ENCODE results near the gene DNAJC27.

Gene DNAJC27

DNA sequence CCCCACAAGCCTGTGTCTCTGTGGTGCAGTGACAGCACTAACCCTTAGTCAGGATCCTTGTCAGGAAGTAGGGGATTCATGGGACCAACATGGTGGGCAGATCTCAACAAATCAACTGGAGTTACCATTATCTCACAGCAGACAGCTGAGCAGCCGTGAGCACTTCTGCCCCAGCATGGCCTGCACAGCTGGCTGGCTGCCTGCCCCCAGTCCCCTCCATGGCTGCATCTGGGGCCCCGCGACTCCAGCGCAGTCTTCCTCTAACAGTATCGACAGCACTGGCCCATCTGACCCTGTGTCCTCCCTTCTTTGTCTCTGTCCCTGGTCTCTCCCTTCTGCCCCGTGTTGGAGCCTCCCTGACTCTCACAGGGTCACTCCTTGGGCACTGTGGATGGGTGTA is 47.0 kb downstream of the DNAJC27 start:
- DNase-seq: no peak

DNA sequence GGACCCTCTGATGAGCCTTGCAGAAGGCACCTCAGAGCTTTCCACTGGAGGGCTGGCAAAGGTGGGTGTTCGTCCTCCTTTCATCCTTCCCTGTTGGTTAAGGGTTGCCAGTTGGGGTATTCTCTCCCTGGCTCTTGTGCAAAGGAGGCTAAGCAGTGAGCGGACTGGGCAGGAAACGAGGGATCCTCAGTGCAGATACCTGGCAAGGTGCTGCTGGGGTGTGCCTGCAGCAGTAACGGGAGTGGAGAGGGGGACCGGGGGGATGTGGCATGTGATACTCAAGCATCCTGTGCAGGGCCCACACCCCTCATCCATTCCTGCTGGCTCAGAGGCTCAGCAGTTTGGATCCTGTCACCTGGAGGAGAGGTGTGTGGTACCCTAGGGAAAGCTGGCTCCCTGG is 47.5 kb downstream of the DNAJC27 start:
- no peak for DNase-seq

DNA sequence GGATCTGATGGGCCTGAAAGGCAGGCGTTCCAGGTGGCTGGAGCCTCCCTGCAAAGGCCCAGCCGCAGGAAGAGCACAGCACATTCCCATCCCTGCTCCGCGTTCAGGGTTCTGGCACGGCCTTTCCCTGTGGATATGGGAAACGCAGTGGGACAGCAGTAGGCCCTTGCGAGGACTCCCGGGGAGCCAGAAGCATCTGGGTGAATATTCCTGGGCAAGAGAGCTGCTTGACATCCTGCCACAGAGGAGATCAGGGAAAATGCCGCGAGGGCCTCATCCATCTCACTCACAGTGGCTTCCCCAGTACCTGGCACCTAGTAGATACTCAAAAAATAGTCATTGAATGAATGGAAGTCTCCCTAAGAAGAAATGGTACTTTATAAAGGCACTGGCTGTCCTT is 48.6 kb downstream of the DNAJC27 start:
- DNase-seq: no peak

DNA sequence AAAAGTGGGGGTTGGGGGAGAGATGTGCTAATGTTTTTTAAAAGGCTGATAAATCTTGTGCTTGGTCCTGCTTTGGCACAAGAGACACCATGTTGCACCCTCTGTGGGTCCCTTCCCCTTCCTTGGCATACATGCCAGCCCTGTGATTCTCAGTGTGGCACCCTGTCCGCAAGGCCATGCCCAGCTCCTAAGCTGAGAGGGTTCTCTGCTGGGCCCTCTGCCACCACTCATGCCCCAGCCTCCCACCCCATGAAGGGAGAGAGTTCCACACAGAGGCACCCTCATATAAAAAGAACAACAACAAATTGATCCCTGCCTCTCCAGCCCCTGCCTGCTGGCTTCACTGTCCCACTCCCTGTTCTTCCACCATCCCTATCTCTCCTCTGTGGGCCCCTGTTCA is 49.2 kb downstream of the DNAJC27 start:
- DNase-seq: no peak

DNA sequence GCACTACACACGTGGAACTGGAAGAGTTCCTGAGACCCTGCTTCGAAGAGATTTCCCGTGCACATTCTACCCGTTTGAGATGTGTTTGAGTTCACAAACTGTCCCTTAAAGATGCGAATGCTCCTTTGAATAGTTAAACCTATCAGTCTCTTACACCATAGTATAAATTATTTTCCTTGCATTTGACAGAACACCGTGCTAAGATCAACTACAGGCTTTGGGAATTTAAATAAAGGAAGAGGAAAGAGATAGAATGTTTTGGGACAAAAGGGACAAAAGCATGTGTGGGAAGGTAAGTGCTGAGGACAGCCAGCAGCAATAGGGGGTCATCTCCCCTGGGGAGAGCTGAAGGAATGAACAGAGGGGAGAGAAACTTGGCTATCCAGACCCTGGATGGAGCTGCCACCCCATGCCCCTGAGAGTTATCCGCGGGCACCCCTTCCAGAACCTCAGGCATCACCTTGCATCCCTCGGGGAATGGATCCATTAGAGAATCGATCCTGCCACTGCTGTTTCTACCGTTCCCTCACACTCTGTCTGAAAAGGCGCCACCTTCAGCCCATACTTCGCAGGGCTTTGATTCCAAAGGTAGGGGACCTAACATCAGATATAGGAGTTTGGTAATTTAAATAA is 50.8 kb downstream of the DNAJC27 start:
- DNase-seq: no peak

DNA sequence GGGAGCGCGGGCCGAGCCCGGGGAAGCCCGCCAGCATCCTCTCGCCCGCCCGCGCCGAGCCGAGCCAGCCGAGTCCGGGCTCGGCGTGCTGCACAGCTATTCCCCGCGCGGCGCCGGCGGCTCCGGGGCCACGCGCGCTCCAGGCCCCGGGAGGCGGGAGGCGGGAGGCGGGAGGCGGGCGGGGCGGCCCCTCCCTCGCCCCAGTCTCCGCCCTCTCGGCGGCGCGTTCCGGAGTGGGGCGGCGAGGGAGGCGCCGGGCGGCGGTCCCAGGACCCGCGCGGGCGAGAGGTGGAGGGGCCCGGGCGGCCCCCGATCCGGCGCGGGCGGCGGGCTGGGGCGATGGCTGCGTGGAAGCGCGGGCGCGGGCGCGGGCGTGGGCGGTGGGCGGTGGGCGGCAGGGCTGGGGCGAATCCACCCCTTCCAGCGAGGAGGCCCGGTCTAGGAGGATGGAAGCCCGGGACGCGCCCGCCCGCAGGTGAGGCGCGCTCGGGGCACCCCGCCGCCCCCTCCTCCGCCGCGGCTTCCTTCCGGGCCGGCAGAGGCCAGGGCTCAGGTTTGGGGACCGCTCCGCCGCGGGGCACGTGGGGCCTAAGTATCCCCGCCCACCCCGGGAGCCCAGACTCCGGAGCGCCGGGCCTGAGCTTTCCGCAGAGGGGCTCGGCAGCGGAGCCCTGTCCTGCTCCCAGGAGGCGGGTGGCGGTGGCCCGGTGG is 51.5 kb downstream of the DNAJC27 start, which contains the start of gene ADCY3:
Gene ADCY3, minus strand, starts transcription at position 140 of the 711 bp plus-strand sequence. CDS start 1,250 bp downstream, outside the sequence.
- no peak for DNase-seq

DNA sequence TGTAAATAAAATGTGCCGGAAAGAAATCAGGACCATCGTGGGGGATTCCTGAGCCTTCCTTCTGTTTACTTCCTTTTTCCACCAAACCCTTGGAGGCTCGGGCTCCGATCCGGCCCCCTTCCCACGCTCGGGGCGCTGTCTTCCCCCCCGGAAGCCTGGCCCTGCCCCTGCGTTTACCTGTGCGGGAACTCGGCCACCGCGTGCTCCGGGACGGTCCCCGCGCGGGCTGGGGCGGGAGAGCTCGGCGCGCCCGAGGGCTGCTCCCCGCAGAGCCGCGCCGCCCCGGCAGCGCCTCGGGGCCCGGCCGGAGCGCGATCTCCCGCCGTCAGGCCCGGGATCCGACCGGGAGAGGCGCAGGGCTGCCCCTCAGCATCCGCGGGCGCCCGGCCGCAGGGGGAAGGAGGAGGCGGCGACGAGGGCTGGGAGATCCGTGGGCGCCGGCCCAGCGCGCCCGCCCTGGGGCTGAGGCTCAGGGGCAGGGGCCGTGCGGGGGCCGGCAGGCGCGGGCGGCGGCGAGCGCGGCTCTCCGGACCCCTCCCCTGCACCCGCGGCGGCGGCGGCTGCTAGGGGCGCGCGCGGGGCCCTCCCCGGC is 52.2 kb downstream of the DNAJC27 start:
- DNase-seq: no peak

DNA sequence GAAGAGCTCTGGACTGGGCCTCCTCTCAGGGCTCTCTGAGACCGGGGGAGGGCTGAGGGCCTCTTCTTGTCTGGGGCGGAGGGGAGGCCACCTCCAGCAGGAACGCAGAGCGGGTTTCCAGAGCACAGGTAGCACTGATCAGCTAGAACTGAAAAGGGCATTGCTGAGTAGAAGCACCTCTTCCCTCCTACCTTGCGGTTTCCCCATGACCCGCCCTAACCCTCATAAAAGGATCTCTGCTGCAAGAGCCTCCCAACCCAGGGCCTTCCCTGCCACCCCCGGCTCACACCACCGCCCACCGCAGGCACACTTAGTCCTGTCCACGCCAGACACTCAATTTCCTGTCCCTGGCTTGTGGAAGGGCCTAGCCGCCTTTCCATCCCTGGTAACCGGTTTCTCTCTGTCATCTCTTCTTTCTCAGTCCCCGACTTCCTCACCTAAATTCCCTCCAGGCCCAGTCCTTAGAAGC is 52.7 kb downstream of the DNAJC27 start:
- DNase-seq: no peak

DNA sequence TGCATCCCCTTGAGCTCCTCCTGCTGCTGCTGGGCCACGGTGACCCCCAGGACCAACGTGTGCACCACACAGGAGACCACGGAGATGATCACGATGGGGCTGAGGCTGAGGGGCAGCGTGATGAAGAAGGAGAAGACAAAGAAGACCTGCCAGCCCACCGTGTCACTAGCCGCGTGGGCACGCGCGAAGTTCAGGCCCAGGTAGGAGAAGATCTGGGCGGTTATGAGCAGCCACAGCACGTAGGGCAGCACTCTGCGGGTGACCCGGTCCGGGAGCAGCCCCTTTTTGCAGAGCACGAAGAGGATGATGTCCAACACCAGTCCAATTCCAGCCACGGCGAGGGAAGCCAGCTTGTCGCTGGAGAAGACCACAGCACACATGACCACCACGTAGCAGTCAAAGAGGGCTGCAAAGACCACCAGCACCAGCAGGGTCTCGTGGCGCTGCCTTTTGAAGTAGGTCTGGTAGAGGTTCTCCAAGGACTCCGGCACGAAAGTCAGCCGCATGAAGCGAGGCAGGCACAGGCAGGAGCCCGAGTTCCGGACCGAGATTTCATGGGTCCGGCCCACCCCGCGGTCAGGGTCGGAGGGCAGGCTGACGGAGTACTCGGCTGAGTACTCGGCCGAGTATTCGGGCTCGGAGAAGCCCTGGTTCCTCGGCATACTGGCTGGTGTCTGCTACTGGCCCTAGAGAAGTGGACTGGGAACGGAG is 53.3 kb downstream of the DNAJC27 start:
- no peak for DNase-seq

DNA sequence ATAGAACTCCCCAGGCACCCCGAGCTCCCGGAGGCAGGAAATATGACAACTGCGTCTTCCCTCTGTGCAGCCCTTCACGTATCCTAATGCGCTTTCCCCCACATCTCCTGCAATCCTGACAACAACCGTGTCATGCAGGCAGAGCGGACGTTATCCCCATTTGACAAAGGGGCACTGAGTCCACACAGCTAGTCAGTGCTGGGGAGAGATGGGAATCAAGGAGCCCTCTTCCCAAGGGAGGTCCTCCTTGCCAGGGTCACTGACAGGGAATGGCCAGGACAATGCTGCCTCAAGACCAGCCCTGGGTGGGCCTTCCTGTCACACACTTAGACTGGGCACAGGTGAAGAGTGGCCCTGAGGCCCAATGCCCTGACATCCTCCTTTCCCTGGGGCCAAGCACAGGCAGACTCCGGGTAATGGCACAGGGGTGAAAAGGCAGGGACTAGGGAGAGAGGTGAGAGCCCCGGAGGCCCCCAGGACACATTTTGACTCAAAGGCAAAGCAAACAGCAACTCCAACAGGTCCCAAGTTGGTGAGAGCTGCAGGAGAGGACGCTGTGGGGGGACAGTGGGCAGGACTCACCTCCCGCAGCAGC is 53.9 kb downstream of the DNAJC27 start:
- DNase-seq: no peak

DNA sequence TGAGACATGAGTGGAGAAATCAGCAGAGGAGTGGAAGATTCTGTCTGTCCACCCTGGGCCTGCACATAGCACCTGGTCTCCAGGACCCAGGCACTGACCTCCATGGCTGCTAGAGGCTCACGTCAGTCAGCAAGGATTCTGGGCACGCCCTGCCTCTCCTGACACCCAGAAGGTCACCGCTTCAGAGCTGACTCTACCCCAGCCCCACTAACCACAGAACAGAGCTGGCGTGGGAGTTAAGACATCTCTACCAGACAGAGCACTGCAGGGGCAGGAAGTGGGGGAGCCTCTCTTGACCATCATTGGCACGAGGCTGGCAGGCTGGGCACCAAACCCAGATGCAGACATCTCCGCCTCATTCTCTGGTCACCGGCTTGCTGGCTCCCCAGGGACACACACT is 54.7 kb downstream of the DNAJC27 start:
- DNase-seq: no peak

DNA sequence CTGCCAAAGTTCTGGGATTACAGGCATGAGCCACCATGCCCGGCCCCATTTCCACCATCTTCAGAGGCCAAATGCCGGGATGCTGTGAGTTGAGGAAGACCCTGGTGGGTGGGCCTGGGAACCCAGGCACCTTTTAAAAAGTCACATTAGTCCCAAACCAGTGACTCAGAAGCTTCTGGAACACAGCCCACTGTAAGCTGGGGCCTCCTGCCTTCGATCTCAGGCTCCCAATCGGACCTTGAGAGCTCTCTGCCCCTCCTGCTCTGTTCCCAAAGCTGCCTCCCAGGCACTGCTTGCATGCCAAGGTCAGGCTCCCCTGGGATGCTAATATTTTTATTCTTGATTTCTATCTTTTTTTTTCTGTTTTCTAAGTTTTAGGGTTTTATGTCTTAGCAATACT is 56.0 kb downstream of the DNAJC27 start:
- DNase-seq: no peak

DNA sequence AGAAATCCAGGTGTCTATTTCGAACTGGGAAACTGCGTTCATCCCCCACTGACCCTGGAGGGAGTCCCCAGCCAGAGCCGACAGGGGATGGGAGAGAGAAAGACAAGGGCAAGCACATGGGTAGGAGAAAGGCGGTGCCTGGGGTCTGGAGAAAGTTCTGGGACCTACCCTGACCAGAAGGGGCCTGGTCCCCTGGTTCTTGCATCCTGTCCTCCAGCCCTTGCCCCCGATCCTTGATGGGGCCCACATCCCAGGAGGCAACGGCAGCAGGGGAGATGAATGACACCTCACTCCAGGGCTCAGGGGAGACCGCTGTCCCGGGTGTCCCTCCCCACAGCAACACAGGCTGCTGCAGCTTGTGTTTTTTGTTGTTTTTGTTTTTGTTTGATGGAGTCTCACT is 56.6 kb downstream of the DNAJC27 start:
- DNase-seq: no peak

DNA sequence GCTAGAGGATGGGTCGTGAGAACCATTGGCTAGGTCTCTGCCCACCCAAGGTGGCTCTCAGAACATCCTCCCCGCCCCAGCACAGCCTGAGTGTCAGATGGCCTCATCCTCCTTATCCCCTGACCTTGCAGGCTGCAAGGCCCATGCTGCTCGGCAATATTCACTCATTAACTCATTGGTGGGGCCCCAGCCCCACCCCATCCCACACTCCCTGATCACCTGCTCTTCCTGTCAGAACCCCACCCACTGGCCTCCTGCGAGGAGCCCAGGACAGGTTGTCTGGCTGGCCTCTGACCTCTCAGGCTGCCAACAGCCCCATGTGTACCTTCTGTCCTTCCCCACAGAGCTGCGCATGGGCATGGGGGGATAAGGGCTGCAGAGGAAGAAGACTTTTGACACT is 57.0 kb downstream of the DNAJC27 start:
- DNase-seq: no peak

DNA sequence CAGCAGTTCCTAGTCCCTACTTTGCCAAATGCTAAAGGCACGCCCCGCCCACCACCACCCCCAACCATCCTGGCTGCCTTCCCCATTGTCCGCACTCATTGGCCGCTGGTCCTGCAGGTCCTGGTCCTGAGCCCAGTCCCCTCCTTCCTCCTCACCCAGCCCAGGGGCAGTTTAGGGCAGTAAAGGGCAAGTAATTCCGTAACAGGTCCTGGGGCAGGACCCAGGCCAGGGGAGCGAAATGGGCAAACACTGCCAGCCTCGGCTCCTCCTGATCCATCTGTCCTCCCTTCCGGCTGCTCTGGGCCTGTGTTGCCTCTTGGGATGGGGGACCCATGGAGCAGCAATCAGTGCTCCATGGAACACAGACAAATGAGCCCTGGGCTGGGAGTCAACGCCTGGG is 57.8 kb downstream of the DNAJC27 start:
- DNase-seq: no peak

DNA sequence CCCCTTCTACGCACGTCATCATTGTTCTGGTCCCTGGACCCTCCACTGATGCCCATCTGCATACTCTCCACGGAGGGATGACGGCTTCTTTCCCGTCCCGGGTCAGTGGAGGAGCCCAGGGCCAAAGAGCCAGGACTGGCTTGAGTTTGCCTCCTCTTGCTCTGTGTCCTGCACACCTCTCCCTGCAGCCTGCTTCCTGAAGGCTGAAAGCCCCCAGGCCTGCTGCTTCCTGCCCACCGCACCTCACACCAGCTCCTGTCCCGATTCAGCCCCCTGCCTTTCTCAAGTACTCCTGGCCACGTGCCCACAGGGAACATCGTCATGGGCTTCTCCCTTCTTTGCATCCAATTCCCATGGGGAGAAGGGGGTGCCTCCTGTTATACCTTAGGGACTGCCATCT is 58.8 kb downstream of the DNAJC27 start:
- no peak for DNase-seq

DNA sequence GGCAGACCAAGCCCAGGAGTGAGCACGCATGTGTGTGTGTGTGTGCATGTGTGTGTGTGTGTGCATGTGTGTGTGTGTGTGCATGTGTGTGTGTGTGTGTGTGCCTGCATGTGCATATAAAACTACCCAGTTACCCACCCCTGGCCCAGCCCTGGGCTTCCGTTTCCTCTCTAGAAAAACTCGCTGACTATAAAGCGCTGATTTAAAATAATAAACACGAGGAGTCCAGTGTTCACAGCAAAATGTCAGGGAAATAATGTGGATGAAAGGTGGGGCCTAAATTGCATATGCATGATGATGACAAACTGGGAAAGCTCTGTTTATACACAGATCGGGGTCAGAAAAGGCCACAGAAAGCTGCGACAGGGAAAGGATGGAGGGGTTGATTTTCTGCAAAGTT is 59.2 kb downstream of the DNAJC27 start:
- DNase-seq: no peak

DNA sequence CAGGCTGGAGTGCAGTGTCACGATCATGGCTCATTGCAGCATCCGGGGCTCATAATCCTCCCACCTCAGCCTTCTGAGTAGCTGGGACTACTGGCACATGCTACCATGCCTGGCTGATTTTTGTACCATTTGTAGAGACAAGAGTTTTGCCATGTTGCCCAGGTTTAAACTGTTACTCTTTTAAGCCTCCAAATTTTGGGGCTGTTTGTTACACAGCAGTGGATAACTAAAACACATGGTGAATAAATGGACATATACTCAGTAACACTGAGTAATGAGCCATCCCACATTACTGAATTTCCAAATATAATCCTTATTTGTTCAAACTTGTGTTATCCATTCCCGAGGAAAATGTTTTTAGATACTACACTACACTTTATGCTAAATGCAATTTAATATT is 61.5 kb downstream of the DNAJC27 start:
- no peak for DNase-seq

DNA sequence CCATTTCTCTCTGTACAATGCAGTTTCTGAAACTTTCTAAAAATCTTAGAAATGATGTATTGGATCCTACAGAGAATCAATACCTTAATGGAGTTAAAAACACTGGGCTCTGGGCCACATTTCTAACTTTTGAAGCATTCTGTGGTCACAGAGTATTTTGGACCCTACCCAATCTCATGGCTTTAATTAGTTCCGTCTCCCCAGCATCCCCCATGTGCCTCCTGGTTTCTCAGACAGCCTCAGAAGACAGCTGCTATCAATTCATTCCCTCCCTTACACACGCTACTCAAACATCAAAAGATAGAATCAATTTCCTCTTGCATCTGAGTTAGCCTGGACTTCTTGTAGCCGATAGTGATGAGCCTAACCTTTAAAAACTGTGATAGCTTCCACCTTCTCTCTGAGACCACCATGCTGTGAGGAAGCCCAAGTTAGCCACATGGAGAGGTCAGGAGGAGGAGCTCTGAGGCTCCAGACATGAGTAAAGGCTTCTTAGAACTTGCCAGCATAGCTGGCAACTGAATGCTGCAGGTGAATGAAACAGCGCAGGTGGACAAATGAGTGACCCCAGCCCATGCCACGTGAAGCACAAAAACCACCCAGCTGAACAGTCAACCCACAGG is 62.1 kb downstream of the DNAJC27 start:
- DNase-seq: no peak

DNA sequence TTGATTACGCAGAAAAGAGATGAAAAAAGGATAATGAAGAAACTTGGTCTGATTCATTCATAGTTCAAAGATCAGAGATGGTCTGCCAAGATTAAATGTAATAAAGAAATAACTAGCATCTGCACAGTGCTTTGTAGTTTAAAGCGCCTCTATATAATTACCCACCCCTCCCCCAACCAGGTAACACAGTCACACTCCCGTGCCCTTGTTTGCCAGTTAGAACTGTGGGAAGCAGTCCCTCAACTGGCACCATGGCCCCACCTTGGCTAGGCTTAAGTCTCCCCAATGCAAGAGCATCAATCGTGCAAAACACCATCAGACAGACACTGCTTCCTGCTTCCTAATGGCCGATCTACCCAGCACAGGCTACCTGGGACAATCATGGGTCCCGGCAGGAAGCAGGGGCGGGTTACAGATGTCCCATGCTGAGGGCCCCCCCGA is 63.3 kb downstream of the DNAJC27 start:
- DNase-seq: no peak

DNA sequence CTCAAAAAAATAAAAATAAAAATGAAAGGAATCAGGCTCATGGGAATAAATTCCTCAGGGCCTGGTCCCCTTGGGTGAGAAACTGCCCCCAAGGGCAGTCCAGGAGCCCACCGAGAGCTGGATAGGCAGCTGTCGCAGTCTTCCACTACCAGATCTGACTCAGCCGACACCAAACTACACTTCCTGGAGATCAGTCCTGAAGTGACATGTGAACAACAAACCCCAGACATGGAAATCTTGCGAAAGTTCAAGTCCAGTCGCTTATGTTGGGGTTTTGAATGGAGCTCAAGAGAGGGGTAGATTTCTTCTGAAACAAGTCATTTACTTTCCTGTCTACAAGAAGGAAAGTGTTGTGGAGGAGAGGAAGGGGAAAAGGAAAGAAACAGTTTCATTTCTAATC is 64.6 kb downstream of the DNAJC27 start:
- no peak for DNase-seq

DNA sequence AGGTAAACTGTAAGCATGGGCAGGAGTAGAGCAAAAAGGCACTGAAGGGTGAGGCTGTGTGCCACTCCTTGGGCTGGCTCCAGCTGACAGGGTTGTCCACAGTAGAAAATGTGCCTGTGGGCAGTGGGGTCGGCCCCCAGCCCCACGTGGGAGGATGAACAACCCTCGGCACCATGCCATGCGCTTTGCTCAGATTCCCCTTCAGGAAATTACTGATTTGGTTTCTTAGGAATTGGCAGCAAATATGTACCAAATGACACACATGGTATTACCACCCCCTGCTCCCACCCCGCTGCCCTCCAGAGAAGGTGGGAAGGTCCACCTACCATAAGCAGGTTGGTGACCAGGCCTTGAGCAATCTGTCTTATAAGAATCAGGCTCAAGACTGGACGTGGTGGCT is 65.3 kb downstream of the DNAJC27 start:
- DNase-seq: no peak

Measured in amniotic stem cell (primary cell).